HG03139 (cell line): ENCODE data around the gene TMEM121B.

Source experiments
- ATAC-seq: cut with Tn5 transposase; IDR thresholded peaks from one replicate; pipeline ENCODE4 v1.9.1; 2021; ENCODE audit not compliant: unreplicated experiment

The TMEM121B gene

GRCh38 chr22:17112491-17113042 is 8.6 kb downstream of the TMEM121B start:
- no peak for ATAC-seq

- ATAC-seq: no peak
Measured at GRCh38 chr22:17110791-17111550, 10.2 kb downstream of the TMEM121B start.

- no peak for ATAC-seq
Measured at GRCh38 chr22:17109976-17110375, 11.2 kb downstream of the TMEM121B start.

GRCh38 chr22:17109113-17109865 is 11.9 kb downstream of the TMEM121B start:
- ATAC-seq: no peak

GRCh38 chr22:17108256-17109112 is 12.7 kb downstream of the TMEM121B start:
- ATAC-seq: no peak

GRCh38 chr22:17107547-17107810 is 13.7 kb downstream of the TMEM121B start:
- no peak for ATAC-seq

GRCh38 chr22:17106785-17107546 is 14.2 kb downstream of the TMEM121B start:
- no peak for ATAC-seq

GRCh38 chr22:17106161-17106784 is 14.9 kb downstream of the TMEM121B start:
- no peak for ATAC-seq

- no peak for ATAC-seq
Measured at GRCh38 chr22:17105143-17106129, 15.7 kb downstream of the TMEM121B start.

GRCh38 chr22:17104336-17104935 is 16.7 kb downstream of the TMEM121B start:
- no peak for ATAC-seq

- ATAC-seq: no peak
Measured at GRCh38 chr22:17103351-17103750, 17.8 kb downstream of the TMEM121B start.

- ATAC-seq: no peak
Measured at GRCh38 chr22:17102297-17102667, 18.9 kb downstream of the TMEM121B start.

- no peak for ATAC-seq
Measured at GRCh38 chr22:17101475-17102296, 19.5 kb downstream of the TMEM121B start.

GRCh38 chr22:17100621-17101020 is 20.5 kb downstream of the TMEM121B start:
- no peak for ATAC-seq

GRCh38 chr22:17098379-17098819 is 22.8 kb downstream of the TMEM121B start:
- ATAC-seq: no peak

- ATAC-seq: no peak
Measured at GRCh38 chr22:17097701-17098100, 23.5 kb downstream of the TMEM121B start.

GRCh38 chr22:17097062-17097461 is 24.1 kb downstream of the TMEM121B start:
- ATAC-seq: no peak

GRCh38 chr22:17096071-17096470 is 25.1 kb downstream of the TMEM121B start:
- no peak for ATAC-seq
